ENCODE results near the gene ZCCHC14.

Gene ZCCHC14

GRCh38 chr16:87406495-87407088 is 86.2 kb downstream of the ZCCHC14 start:
- Histone ChIP-seq H3F3A (ENCODE audit: insufficient read depth) (no peaks in the 10 kb centered on the region), H3K79me2 (ENCODE audit: insufficient read depth, low read length) (no peaks in the 10 kb centered on the region), H2AFZ (ENCODE audit: low read depth, low read length, severe bottlenecking) (no peak overlapping the region), H3K9me3 (ENCODE audit: insufficient read depth, low read length) (no peaks in the 10 kb centered on the region), H3K27ac (ENCODE audit: low read depth, low read length) (no peak overlapping the region), H3K9me2 (replicated peaks; ENCODE audit: insufficient read depth, low read length) (no peaks in the 10 kb centered on the region), H4K20me1 (ENCODE audit: low read depth, low read length) (no peaks in the 10 kb centered on the region), H3K4me3 (ENCODE audit: insufficient read depth, low read length, poor library complexity, severe bottlenecking) (no peak overlapping the region), H3K27me3 (ENCODE audit: low read length) (no peaks in the 10 kb centered on the region), H3K4me2 (ENCODE audit: low read depth, low read length, poor library complexity, severe bottlenecking) (no peak overlapping the region), H3K36me3 (ENCODE audit: low read length) (no peaks in the 10 kb centered on the region; the same call in 1 of the 2 replicates), H3K9ac (ENCODE audit: low read length) (no peak overlapping the region)
- TF ChIP-seq EZH2phosphoT487 (conservative IDR thresholded peaks at IDR 0.05; ENCODE audit: low read length) (no peak), CTCF (IDR thresholded peaks at IDR 0.05; ENCODE audit: insufficient read depth, low read length, poor library complexity, severe bottlenecking) (no peak)

GRCh38 chr16:87404764-87405625 is 87.8 kb downstream of the ZCCHC14 start:
- Histone ChIP-seq H3K4me2 (ENCODE audit: low read depth, low read length, poor library complexity, severe bottlenecking) (no peak overlapping the region), H3K79me2 (ENCODE audit: insufficient read depth, low read length) (no peaks in the 10 kb centered on the region), H3K9me2 (replicated peaks; ENCODE audit: insufficient read depth, low read length) (no peaks in the 10 kb centered on the region), H3K36me3 (ENCODE audit: low read length) (no peaks in the 10 kb centered on the region; the same call in 1 of the 2 replicates), H3K9ac (ENCODE audit: low read length) (no peak overlapping the region), H2AFZ (ENCODE audit: low read depth, low read length, severe bottlenecking) (no peak overlapping the region), H3K9me3 (ENCODE audit: insufficient read depth, low read length) (no peaks in the 10 kb centered on the region), H3F3A (ENCODE audit: insufficient read depth) (no peaks in the 10 kb centered on the region), H3K27me3 (ENCODE audit: low read length) (no peaks in the 10 kb centered on the region), H3K4me3 (ENCODE audit: insufficient read depth, low read length, poor library complexity, severe bottlenecking) (no peak overlapping the region), H4K20me1 (ENCODE audit: low read depth, low read length) (no peaks in the 10 kb centered on the region), H3K27ac (ENCODE audit: low read depth, low read length) (no peak overlapping the region)
- no peak for TF ChIP-seq CTCF (IDR thresholded peaks at IDR 0.05; ENCODE audit: insufficient read depth, low read length, poor library complexity, severe bottlenecking)
- no peak for TF ChIP-seq EZH2phosphoT487 (conservative IDR thresholded peaks at IDR 0.05; ENCODE audit: low read length)

GRCh38 chr16:87395181-87395842 is 97.5 kb downstream of the ZCCHC14 start:
- Histone ChIP-seq H4K20me1 (ENCODE audit: low read depth, low read length) (peaks cover 7% of the 10 kb centered on the region; the same call in 1 of the 2 replicates), H3K9ac (ENCODE audit: low read length) (no peak overlapping the region)

More at GRCh38 chr16:87395181-87395842, 97.5 kb downstream of the ZCCHC14 start:
- Histone ChIP-seq H3K9me2 (replicated peaks; ENCODE audit: insufficient read depth, low read length) (no peaks in the 10 kb centered on the region), H3K9me3 (ENCODE audit: insufficient read depth, low read length) (no peaks in the 10 kb centered on the region), H2AFZ (ENCODE audit: low read depth, low read length, severe bottlenecking) (no peak overlapping the region), H3F3A (ENCODE audit: insufficient read depth) (0 out of 2 replicates have a peak, but pooled peaks cover 4% of the 10 kb centered on the region), H3K79me2 (ENCODE audit: insufficient read depth, low read length) (peaks cover 64% of the 10 kb centered on the region), H3K4me2 (ENCODE audit: low read depth, low read length, poor library complexity, severe bottlenecking) (no peak overlapping the region), H3K27ac (ENCODE audit: low read depth, low read length) (no peak overlapping the region), H3K36me3 (ENCODE audit: low read length) (peaks cover 4% of the 10 kb centered on the region; the same call in 1 of the 2 replicates), H3K4me3 (ENCODE audit: insufficient read depth, low read length, poor library complexity, severe bottlenecking) (no peak overlapping the region), H3K27me3 (ENCODE audit: low read length) (no peaks in the 10 kb centered on the region)
- no peak for TF ChIP-seq CTCF (IDR thresholded peaks at IDR 0.05; ENCODE audit: insufficient read depth, low read length, poor library complexity, severe bottlenecking)
- TF ChIP-seq EZH2phosphoT487 (conservative IDR thresholded peaks at IDR 0.05; ENCODE audit: low read length): no peak
